ENCODE data around the gene PRSS56.
A peak's percentile ranks its signal among the peaks of the same experiment; 100 is the strongest.

Gene PRSS56

GRCh38 chr2:232541961-232542714 lies 21.9 kb downstream of the PRSS56 start:
- H3K4me1 Mint-ChIP-seq (ENCODE audit: low read depth) = peaks cover 88% of the 10 kb centered on the region
- H3K9me3 Mint-ChIP-seq = peaks cover 13% of the 10 kb centered on the region
- H3K27me3 Mint-ChIP-seq = peaks cover 1% of the 10 kb centered on the region
- no peak overlapping the region for H3K27ac Mint-ChIP-seq
- H3K4me3 Mint-ChIP-seq = no peak overlapping the region
- H3K36me3 Mint-ChIP-seq (ENCODE audit: low read depth) = peaks cover 47% of the 10 kb centered on the region
- intact Hi-C loops (cut with micrococcal nuclease) = no loop called here

GRCh38 chr2:232542715-232543467 lies 22.7 kb downstream of the PRSS56 start:
- no peak overlapping the region for H3K4me3 Mint-ChIP-seq
- no peak overlapping the region for H3K27ac Mint-ChIP-seq
- peaks cover 53% of the 10 kb centered on the region for H3K36me3 Mint-ChIP-seq (ENCODE audit: low read depth)
- H3K27me3 Mint-ChIP-seq = peaks cover 1% of the 10 kb centered on the region
- peaks cover 13% of the 10 kb centered on the region for H3K9me3 Mint-ChIP-seq
- H3K4me1 Mint-ChIP-seq (ENCODE audit: low read depth) = peaks cover 88% of the 10 kb centered on the region
- intact Hi-C loops (cut with micrococcal nuclease) = no loop called here

DNA sequence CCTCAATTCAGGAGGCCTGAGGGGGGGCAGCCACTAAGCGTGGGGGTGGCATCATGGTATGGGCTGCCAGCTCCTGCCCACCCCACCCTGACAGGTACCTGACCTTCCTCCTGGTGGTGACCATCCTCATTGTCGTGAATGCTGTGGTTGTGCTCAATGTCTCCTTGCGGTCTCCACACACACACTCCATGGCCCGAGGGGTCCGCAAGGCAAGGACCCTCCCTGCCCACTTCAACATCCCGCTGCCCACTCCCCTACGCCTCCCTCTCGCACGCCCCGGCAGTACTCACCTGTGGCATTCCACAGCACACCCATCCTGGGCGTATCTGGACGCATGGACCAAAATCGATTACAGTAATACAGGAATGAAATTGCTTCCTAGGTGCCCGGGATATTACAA lies 23.3 kb downstream of the PRSS56 start:
- no peak overlapping the region for H3K27ac Mint-ChIP-seq
- H3K36me3 Mint-ChIP-seq (ENCODE audit: low read depth) = peaks cover 59% of the 10 kb centered on the region
- no peak overlapping the region for H3K4me3 Mint-ChIP-seq
- H3K27me3 Mint-ChIP-seq = peaks cover 1% of the 10 kb centered on the region
- intact Hi-C loops (cut with micrococcal nuclease) = no loop called here
- peaks cover 88% of the 10 kb centered on the region for H3K4me1 Mint-ChIP-seq (ENCODE audit: low read depth)
- peaks cover 11% of the 10 kb centered on the region for H3K9me3 Mint-ChIP-seq

DNA sequence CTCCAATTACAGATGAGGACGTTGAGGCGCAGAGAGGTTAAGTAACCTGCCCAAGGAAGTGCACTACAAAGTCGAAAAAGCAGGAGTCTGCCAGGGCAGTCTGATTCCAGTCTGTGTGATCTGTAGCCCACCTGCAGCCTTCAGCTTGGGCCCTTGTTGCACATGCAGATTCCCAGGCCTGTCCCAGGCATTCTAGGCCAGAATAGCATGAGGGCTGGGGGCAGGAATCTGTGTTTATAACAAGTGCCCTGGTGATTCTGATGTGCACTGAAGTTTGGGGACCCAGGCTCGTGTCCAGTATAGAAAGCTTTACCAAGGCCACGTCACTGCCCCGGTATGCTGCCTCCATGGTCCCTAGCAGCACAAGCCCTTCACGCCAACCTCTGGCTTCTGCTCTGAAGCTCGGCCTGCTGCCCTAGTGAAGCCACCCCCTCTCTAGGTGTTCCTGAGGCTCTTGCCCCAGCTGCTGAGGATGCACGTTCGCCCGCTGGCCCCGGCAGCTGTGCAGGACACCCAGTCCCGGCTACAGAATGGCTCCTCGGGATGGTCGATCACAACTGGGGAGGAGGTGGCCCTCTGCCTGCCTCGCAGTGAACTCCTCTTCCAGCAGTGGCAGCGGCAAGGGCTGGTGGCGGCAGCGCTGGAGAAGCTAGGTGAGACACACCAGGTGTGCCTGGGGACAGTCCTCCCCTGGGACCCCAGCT lies 23.9 kb downstream of the PRSS56 start:
- intact Hi-C loops (cut with micrococcal nuclease) = no loop called here
- peaks cover 63% of the 10 kb centered on the region for H3K36me3 Mint-ChIP-seq (ENCODE audit: low read depth)
- H3K4me1 Mint-ChIP-seq (ENCODE audit: low read depth) = peaks cover 85% of the 10 kb centered on the region
- H3K27ac Mint-ChIP-seq = no peak overlapping the region
- H3K4me3 Mint-ChIP-seq = no peak overlapping the region
- H3K9me3 Mint-ChIP-seq = peaks cover 10% of the 10 kb centered on the region
- peaks cover 1% of the 10 kb centered on the region for H3K27me3 Mint-ChIP-seq

DNA sequence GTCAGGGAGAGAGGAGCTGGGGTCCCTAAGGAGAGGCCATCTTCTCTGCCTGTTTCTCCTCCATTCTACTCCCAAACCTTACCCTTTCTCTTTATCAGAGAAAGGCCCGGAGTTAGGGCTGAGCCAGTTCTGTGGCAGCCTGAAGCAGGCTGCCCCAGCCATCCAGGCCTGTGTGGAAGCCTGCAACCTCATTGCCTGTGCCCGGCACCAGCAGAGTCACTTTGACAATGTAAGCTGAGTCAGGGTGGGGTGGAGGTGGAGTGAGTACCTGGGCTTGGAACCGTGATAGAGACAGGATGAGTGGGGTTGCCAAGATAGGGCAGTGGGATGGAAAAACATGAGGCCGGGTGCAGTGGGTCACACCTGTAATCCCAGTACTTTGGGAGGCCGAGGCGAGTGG lies 24.5 kb downstream of the PRSS56 start:
- peaks cover 64% of the 10 kb centered on the region for H3K36me3 Mint-ChIP-seq (ENCODE audit: low read depth)
- peaks cover 83% of the 10 kb centered on the region for H3K4me1 Mint-ChIP-seq (ENCODE audit: low read depth)
- intact Hi-C loops (cut with micrococcal nuclease) = no loop called here
- H3K27me3 Mint-ChIP-seq = peaks cover 1% of the 10 kb centered on the region
- no peak overlapping the region for H3K27ac Mint-ChIP-seq
- H3K4me3 Mint-ChIP-seq = no peak overlapping the region
- peaks cover 8% of the 10 kb centered on the region for H3K9me3 Mint-ChIP-seq

- Mint-ChIP-seq H3K36me3 (ENCODE audit: low read depth) (peaks cover 71% of the 10 kb centered on the region), H3K9me3 (peaks cover 8% of the 10 kb centered on the region), H3K27ac (no peak overlapping the region), H3K4me3 (no peak overlapping the region), H3K4me1 (ENCODE audit: low read depth) (peaks cover 76% of the 10 kb centered on the region), H3K27me3 (no peaks in the 10 kb centered on the region)
- intact Hi-C loops (cut with micrococcal nuclease) = no loop called here
These were observed 25.6 kb downstream of the PRSS56 start for GRCh38 chr2:232545511-232546375.

DNA sequence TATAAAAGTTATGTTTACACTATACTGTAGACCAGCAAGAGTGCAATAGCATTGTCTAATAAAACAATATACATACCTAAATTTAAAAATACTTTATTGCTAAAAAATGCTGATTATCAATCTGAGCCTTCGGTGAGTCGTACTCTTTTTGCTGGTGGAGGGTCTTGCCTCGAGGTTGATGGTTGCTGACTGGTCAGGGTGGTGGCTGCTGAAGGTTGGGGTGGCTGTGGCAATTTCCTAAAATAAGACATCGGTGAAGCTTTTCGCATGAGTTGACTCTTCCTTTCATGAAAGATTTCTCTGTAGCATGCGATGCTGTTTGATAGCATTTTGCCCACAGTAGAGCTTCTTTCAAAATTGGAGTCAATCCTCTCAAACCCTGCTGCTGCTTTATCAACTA lies 27.8 kb downstream of the PRSS56 start:
- Mint-ChIP-seq H3K4me3 (no peak overlapping the region), H3K4me1 (ENCODE audit: low read depth) (peaks cover 73% of the 10 kb centered on the region), H3K9me3 (peaks cover 8% of the 10 kb centered on the region), H3K36me3 (ENCODE audit: low read depth) (peaks cover 89% of the 10 kb centered on the region), H3K27ac (no peak overlapping the region), H3K27me3 (no peaks in the 10 kb centered on the region)
- intact Hi-C loops (cut with micrococcal nuclease) = no loop called here

DNA sequence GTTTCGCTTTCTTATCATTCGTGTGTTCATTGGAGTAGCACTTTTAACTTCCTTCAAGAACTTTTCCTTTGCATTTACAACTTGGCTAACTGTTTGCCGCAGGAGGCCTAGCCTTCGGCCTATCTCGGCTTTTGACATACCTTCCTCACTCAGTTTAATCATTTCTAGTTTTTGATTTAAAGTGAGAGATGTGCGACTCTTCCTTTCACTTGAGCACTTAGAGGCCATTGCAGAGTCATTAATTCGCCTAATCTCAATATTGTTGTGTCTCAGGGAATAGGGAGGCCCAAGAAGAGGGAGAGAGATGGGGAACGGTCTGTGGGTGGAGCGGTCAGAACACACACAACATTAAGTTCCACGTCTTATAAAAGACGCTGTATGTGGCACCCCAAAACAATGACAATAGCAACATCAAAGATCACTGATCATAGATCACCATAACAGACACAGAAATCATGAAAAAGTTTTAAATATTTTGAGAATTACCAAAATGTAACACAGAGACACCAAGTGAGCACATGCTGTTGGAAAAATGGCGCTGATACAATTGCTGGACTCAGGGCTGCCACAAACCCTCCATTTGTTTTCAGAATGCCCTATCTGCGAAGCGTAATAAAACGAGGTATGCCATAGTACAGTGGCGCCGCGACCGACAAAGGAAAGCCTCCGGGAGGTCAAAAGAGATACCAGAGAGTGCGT lies 29.6 kb downstream of the PRSS56 start:
- H3K4me3 Mint-ChIP-seq = peak overlapping the region; percentile 99
- H3K36me3 Mint-ChIP-seq (ENCODE audit: low read depth) = peaks cover 86% of the 10 kb centered on the region
- peaks cover 77% of the 10 kb centered on the region for H3K4me1 Mint-ChIP-seq (ENCODE audit: low read depth)
- H3K9me3 Mint-ChIP-seq = peaks cover 8% of the 10 kb centered on the region
- H3K27me3 Mint-ChIP-seq = no peaks in the 10 kb centered on the region
- intact Hi-C loops (cut with micrococcal nuclease) = loop anchor here (2.0 kb wide), 1 partner anchor 769 kb away; the partner anchor contains the start of gene PDE6D
- H3K27ac Mint-ChIP-seq = peak overlapping the region; percentile 99

DNA sequence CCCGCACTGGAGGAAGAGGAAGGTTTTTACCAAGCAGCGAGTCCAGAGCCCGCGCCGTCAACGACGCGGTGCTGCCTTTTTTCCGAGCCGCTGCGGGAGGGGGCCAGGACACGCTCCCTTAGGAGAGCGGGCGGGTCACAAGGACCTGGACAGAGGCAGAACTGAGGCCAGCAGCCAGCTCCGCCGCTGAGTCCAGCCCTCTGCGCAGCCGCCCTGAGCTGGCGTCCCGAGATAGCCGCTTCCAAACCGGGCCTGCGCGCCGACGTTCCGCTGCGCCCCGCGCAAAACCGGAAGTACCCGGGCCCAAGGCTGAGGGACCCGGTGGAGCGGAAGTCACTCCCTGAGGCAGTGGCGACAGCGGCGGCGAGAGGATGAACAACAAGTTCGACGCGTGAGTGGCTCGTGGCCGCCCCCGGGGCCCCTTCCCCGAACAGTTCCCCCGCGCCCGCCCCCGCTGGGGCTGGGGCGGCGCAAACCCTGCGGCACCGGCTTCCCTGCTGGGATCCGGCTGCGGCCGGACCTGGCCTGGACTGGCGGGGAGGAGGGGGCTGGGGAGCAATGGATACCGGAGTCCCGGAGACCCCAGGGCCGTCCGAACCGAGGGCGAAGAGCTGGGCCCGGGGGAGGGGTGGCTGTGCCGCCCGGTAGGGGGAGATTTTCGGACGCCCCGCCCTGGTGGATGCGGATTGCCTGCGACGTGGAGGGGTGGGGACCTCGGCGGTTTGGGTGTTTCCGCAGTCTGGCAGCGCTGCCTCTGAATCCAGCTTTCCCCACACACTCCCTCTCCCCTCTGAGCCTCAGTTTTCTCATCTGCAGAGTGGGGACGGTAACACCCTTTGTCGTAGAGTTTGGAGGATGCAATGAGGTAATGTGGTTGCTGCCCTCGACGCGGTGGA lies 30.4 kb downstream of the PRSS56 start, which contains the start of the genes EIF4E2 and TIGD1:
Gene EIF4E2 (plus strand): TSS at position 336 of the 896 bp plus-strand sequence. CDS start 36 bp downstream, at position 372.
Gene TIGD1 (minus strand): TSS at position 204 of the 896 bp plus-strand sequence. CDS start 675 bp downstream, outside the sequence.
- H3K4me3 Mint-ChIP-seq = peak within 1 kb of the TSS; percentile 99
- H3K27me3 Mint-ChIP-seq = no peaks in the 10 kb centered on the region
- H3K27ac Mint-ChIP-seq = peak within 1 kb of the TSS; percentile 99
- H3K4me1 Mint-ChIP-seq (ENCODE audit: low read depth) = peaks cover 78% of the 10 kb centered on the region
- H3K36me3 Mint-ChIP-seq (ENCODE audit: low read depth) = peaks cover 86% of the 10 kb centered on the region
- peaks cover 8% of the 10 kb centered on the region for H3K9me3 Mint-ChIP-seq
- intact Hi-C loops (cut with micrococcal nuclease) = loop anchor here (2.0 kb wide), 1 partner anchor 770 kb away; the partner anchor contains the start of gene PDE6D

- no peaks in the 10 kb centered on the region for H3K27me3 Mint-ChIP-seq
- H3K4me1 Mint-ChIP-seq (ENCODE audit: low read depth) = peaks cover 78% of the 10 kb centered on the region
- peak overlapping the region; percentile 99 for H3K4me3 Mint-ChIP-seq
- intact Hi-C loops (cut with micrococcal nuclease) = loop anchor here (2.0 kb wide), 1 partner anchor 770 kb away; the partner anchor contains the start of gene PDE6D
- H3K9me3 Mint-ChIP-seq = peaks cover 8% of the 10 kb centered on the region
- peak overlapping the region; percentile 99 for H3K27ac Mint-ChIP-seq
- H3K36me3 Mint-ChIP-seq (ENCODE audit: low read depth) = peaks cover 86% of the 10 kb centered on the region
These were observed 31.1 kb downstream of the PRSS56 start for GRCh38 chr2:232551250-232551638.

DNA sequence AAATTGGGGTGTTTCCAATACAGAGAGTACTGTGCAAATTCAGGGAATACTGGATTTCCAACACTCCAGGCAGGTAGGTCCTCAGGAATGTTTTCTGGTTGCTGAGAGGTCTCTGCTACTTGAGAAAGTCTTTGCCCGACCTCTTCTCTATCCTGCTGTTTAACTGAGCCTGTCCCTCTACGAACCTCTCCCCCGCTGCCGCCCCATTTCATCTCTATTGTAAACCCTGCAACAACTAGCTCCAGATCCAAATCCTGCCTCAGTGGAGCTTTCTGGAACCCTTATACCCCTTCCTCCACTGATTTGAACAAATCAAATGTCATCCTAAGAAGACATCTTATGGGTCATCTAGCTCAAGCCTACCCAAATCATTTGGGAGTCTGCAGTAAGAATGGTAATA lies 31.6 kb downstream of the PRSS56 start:
- intact Hi-C loops (cut with micrococcal nuclease) = loop anchor here (2.0 kb wide), 1 partner anchor 771 kb away; the partner anchor contains the start of gene PDE6D
- H3K36me3 Mint-ChIP-seq (ENCODE audit: low read depth) = peaks cover 86% of the 10 kb centered on the region
- H3K27ac Mint-ChIP-seq = peak overlapping the region; percentile 99
- H3K4me3 Mint-ChIP-seq = peak overlapping the region; percentile 99
- peaks cover 76% of the 10 kb centered on the region for H3K4me1 Mint-ChIP-seq (ENCODE audit: low read depth)
- H3K27me3 Mint-ChIP-seq = no peaks in the 10 kb centered on the region
- peaks cover 8% of the 10 kb centered on the region for H3K9me3 Mint-ChIP-seq

GRCh38 chr2:232556426-232556825 lies 36.2 kb downstream of the PRSS56 start:
- peaks cover 51% of the 10 kb centered on the region for H3K4me1 Mint-ChIP-seq (ENCODE audit: low read depth)
- no peak overlapping the region for H3K4me3 Mint-ChIP-seq
- no peak overlapping the region for H3K27ac Mint-ChIP-seq
- intact Hi-C loops (cut with micrococcal nuclease) = no loop called here
- H3K9me3 Mint-ChIP-seq = no peaks in the 10 kb centered on the region
- no peaks in the 10 kb centered on the region for H3K27me3 Mint-ChIP-seq
- peaks cover 96% of the 10 kb centered on the region for H3K36me3 Mint-ChIP-seq (ENCODE audit: low read depth)
